Daoy (cell line): Measurements from ENCODE around the gene IL19. TPM values are rescaled to one million over a fixed set of nuclear protein-coding genes. Genes with fewer than 3 reads are reported as not detected.

Source experiments
- total RNA-seq: library from RNA; depleted of rRNA; stranded (reverse); fragments of >200 nt; shearing (Covaris generic); gene quantifications from 2 replicates; pipeline ENCODE4 v1.2.3, GENCODE V29; 2014; rRNA removed

The IL19 gene
- total RNA-seq, 1 experiment from 2014 or later, result not detected

Other genes starting within 250 kb of the IL19 start
- gene EIF2D, start 158.3 kb upstream of the IL19 start, total RNA-seq, result 25.2 and 27.7 TPM in 2 replicates
- gene DYRK3, start 135.2 kb upstream of the IL19 start, total RNA-seq, result 15.8 and 16.9 TPM in 2 replicates
- 28.8 and 32.0 TPM in 2 replicates for gene MAPKAPK2, start 85.9 kb upstream of the IL19 start, total RNA-seq
- not detected in 2 replicates for gene IL10, start 1.7 kb downstream of the IL19 start, total RNA-seq
- not detected in 2 replicates for gene IL20, start 94.8 kb downstream of the IL19 start, total RNA-seq
- gene IL24, start 126.7 kb downstream of the IL19 start, total RNA-seq, result 0.11 TPM in 1 of 2 replicates, not detected in the other
- gene FCMR, start 151.2 kb downstream of the IL19 start, total RNA-seq, result 0.23 TPM in 1 of 2 replicates, not detected in the other
- gene PIGR, start 175.7 kb downstream of the IL19 start, total RNA-seq, result not detected in 2 replicates
- not detected in 2 replicates for gene FCAMR, start 199.7 kb downstream of the IL19 start, total RNA-seq